Smooth muscle cell (in vitro differentiated cells): ENCODE results near the gene TLR7. TPM values are rescaled to one million over a fixed set of nuclear protein-coding genes. Genes with fewer than 3 reads are reported as not detected.
A peak's percentile ranks its signal among the peaks of the same experiment; 100 is the strongest.

Source experiments
- DNase-seq: peaks from one replicate; lab custom pipeline; 2025; ENCODE audit not compliant: unreplicated experiment; lab: John Stamatoyannopoulos, UW
- H2AFZ ChIP-seq: fragments of 200-600 bp; sonication (generic); 2 replicates; pipeline ENCODE4 v1.6.0; 2016; ENCODE audit warnings: antibody characterized with exemption, low read depth, mild to moderate bottlenecking
- H3F3A ChIP-seq: fragments of 200-600 bp; sonication (generic); 2 replicates; pipeline ENCODE4 v1.6.0; 2017; ENCODE audit warnings: antibody characterized with exemption, low read depth
- H3K27ac ChIP-seq: fragments of 200-600 bp; sonication (generic); 2 replicates; pipeline ENCODE4 v1.5.1; 2016; ENCODE audit warnings: low read depth, mild to moderate bottlenecking
- H3K27me3 ChIP-seq: fragments of 200-600 bp; sonication (generic); 2 replicates; pipeline ENCODE4 v1.6.1; 2016; ENCODE audit warnings: low read depth, mild to moderate bottlenecking
- H3K36me3 ChIP-seq: fragments of 200-600 bp; sonication (generic); 2 replicates; pipeline ENCODE4 v1.5.1; 2016; ENCODE audit warnings: low read depth
- H3K4me1 ChIP-seq: fragments of 200-600 bp; sonication (generic); 2 replicates; pipeline ENCODE4 v1.5.1; 2016; ENCODE audit warnings: low read depth
- H3K4me2 ChIP-seq: fragments of 200-600 bp; sonication (generic); 2 replicates; pipeline ENCODE4 v1.6.0; 2016; ENCODE audit warnings: mild to moderate bottlenecking
- H3K4me3 ChIP-seq: fragments of 200-600 bp; sonication (generic); 2 replicates; pipeline ENCODE4 v1.5.1; 2016; ENCODE audit warnings: mild to moderate bottlenecking
- H3K79me2 ChIP-seq: fragments of 200-600 bp; sonication (generic); 2 replicates; pipeline ENCODE4 v1.6.0; 2016; ENCODE audit warnings: low read depth, mild to moderate bottlenecking
- H3K9ac ChIP-seq: fragments of 200-600 bp; sonication (generic); 2 replicates; pipeline ENCODE4 v1.6.0; 2016; ENCODE audit warnings: low read depth
- H3K9me3 ChIP-seq: fragments of 200-600 bp; sonication (generic); replicated peaks from 2 replicates; pipeline ENCODE4 v1.5.1; 2016; ENCODE audit warnings: low read depth
- H4K20me1 ChIP-seq: fragments of 200-600 bp; sonication (generic); 2 replicates; pipeline ENCODE4 v1.6.0; 2016; ENCODE audit warnings: low read depth
- WGBS: methylation state at CpG from one replicate; pipeline ENCODE4 v1.1.7; 2016; ENCODE audit warnings: low lambda C conversion rate; 5-methylcytosine and 5-hydroxymethylcytosine counted together
- polyA plus RNA-seq: library from polyadenylated mRNA; unstranded; fragments of >200 nt; fragmentation: Nextera tagmentation; extraction: Ambion mirVana; gene quantifications from 2 replicates; pipeline ENCODE4 v1.2.1, GENCODE V29; 2016
- total RNA-seq: library from RNA; depleted of rRNA; stranded (reverse); fragments of >200 nt; gene quantifications from 2 replicates; pipeline ENCODE4 v1.2.3, GENCODE V29; 2014
- TF ChIP-seq, protein P1 (sequence below): fragments of 200-600 bp; sonication (generic); IDR thresholded peaks from 2 replicates; pipeline ENCODE4 v1.5.1; 2017; ENCODE audit warnings: borderline replicate concordance, mild to moderate bottlenecking, antibody characterized with exemption; ENCODE audit not compliant: insufficient read depth, poor library complexity, severe bottlenecking

TLR7 gene
- total RNA-seq (0.27 TPM in 1 of 2 replicates, not detected in the other), polyA plus RNA-seq (not detected in 2 replicates)

DNA sequence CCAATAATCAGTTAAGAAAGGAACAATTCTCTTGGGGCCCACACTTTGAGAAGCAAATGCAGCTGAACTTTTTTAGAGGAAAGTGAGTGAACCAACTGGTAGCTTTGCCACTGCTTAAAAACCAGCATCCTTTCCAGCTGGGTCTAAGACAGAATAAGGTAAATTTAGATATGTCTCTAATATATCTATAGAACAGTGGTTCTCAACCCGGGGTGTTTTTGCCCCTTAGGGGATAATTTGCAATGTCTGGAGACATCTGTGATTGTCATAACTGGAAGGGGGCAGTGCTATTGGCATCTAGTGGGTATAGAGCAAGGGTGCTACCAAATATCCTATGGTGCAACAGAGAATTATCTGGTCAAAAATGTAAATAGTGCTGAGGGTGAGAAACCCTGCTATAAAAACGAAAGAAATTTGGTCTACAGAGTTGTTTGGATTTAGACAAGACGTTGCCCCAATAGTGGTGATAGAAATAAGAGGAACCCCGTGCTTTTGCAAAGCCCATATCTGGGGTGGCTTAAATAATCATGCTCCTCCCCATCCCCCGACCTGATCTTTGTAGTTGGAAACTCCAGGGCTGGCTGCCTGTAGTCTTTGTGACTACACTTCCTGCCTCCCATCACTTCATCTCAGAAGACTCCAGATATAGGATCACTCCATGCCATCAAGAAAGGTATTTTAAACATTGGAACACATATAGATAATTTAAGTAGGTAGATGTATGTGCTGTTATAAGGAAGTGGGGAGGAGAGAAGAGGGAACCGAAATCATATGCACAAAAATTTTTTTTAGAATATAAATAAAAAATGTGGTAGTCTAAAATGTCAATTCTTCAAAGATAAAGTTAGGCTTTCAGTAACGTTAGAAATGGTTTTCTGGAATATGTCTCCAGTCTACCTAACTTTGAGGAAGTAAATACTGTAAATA is at the start of gene TLR7:
Gene TLR7, plus strand, starts transcription at position 622 of the 927 bp plus-strand sequence. CDS start 507 bp downstream, outside the sequence.
- Histone ChIP-seq H3K36me3 (no peaks in the 10 kb centered on the region), H3K9ac (no peak within 1 kb of the TSS), H3K4me1 (no peaks in the 10 kb centered on the region), H3F3A (no peaks in the 10 kb centered on the region), H3K27ac (no peak within 1 kb of the TSS), H3K4me2 (no peak within 1 kb of the TSS), H3K4me3 (no peak within 1 kb of the TSS), H3K27me3 (no peaks in the 10 kb centered on the region), H3K79me2 (no peaks in the 10 kb centered on the region), H2AFZ (peak within 1 kb of the TSS; percentile 37), H3K9me3 (no peaks in the 10 kb centered on the region), H4K20me1 (no peaks in the 10 kb centered on the region)
- TF ChIP-seq, protein P1, sequence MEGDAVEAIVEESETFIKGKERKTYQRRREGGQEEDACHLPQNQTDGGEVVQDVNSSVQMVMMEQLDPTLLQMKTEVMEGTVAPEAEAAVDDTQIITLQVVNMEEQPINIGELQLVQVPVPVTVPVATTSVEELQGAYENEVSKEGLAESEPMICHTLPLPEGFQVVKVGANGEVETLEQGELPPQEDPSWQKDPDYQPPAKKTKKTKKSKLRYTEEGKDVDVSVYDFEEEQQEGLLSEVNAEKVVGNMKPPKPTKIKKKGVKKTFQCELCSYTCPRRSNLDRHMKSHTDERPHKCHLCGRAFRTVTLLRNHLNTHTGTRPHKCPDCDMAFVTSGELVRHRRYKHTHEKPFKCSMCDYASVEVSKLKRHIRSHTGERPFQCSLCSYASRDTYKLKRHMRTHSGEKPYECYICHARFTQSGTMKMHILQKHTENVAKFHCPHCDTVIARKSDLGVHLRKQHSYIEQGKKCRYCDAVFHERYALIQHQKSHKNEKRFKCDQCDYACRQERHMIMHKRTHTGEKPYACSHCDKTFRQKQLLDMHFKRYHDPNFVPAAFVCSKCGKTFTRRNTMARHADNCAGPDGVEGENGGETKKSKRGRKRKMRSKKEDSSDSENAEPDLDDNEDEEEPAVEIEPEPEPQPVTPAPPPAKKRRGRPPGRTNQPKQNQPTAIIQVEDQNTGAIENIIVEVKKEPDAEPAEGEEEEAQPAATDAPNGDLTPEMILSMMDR = no peak
- no peak for DNase-seq
- WGBS = 59% methylated on average over 7 of the region's 7 CpGs

DNA sequence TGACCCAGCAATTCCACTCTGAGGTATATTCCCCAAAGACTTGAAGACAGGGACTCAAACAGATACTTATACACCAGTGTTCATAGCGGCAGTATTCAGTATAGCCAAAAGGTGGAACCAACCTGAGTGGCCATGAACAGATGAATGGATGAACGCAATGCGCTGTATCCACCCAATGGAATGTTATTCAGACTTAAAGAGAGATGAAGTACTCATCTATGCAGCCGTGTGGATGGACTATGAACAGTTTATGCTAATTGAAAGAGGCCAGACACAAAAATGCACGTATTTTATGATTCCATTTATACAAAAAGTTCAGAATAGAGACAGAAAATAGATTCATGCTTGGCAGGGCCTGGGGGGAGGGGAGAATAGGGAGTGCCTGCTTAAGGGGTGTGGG is 49.3 kb upstream of the TLR7 start:
- Histone ChIP-seq H3K27ac (no peak overlapping the region), H4K20me1 (no peaks in the 10 kb centered on the region), H3K27me3 (no peaks in the 10 kb centered on the region), H3K9me3 (no peaks in the 10 kb centered on the region), H3K36me3 (no peaks in the 10 kb centered on the region), H3F3A (no peaks in the 10 kb centered on the region), H3K4me1 (no peaks in the 10 kb centered on the region), H3K4me3 (no peak overlapping the region), H3K9ac (no peak overlapping the region), H3K79me2 (no peaks in the 10 kb centered on the region), H3K4me2 (no peak overlapping the region), H2AFZ (no peak overlapping the region)
- DNase-seq = no peak
- TF ChIP-seq, protein P1 = no peak
- 80% methylated on average over 5 of the region's 5 CpGs for WGBS

DNA sequence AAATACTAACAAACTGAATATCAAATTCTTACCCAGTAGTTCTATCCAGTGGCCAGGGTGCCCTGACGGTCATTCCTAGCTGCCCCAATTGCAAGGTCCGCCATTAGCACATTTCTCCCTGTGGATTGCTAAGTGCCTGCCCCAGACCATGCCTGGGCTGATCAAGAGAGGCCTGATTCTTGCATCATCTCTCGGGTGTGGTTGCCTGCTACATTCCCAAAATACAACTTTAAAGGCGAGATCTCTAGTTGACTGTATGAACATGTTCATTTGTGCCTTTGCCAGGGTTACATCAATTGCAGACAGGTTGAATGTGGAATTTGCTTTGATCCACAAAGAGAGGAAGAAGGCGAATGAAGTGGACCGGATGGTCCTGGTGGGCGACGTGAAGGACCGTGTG is 47.6 kb upstream of the TLR7 start:
- H2AFZ ChIP-seq = no peak overlapping the region

More for the DNA sequence above, 47.6 kb upstream of the TLR7 start:
- H3K4me1 ChIP-seq = no peaks in the 10 kb centered on the region
- DNase-seq = no peak
- TF ChIP-seq, protein P1 = no peak
- H3K79me2 ChIP-seq = no peaks in the 10 kb centered on the region
- 90% methylated on average over 9 of the region's 9 CpGs for whole genome bisulfite sequencing
- H3K4me3 ChIP-seq = no peak overlapping the region
- no peak overlapping the region for H3K9ac ChIP-seq
- no peaks in the 10 kb centered on the region for H3K9me3 ChIP-seq
- H3K27me3 ChIP-seq = no peaks in the 10 kb centered on the region
- no peaks in the 10 kb centered on the region for H4K20me1 ChIP-seq
- no peak overlapping the region for H3K4me2 ChIP-seq
- H3F3A ChIP-seq = no peaks in the 10 kb centered on the region
- no peak overlapping the region for H3K27ac ChIP-seq
- no peaks in the 10 kb centered on the region for H3K36me3 ChIP-seq
